Astrocyte of the spinal cord (primary cell): ENCODE results near the gene TPK1.

Experiments
- DNase-seq: peaks from one replicate; pipeline ENCODE4 v3.0.0; 2011; ENCODE audit warnings: low read depth, low spot score
- H3K4me3 ChIP-seq: 2 replicates; pipeline ENCODE4 v1.5.1; 2011; ENCODE audit warnings: low read depth, mild to moderate bottlenecking, low read length, moderate library complexity
- in situ Hi-C: cut with HindIII; loops from 2 replicates; pipeline ENCODE4 v1.10.0; 2017; ENCODE audit warnings: low sequenced_read_pairs
- TF ChIP-seq, protein P1 (sequence below): IDR thresholded peaks from 2 replicates; pipeline ENCODE4 v1.5.1; 2012; ENCODE audit warnings: low read depth, mild to moderate bottlenecking, low read length, inconsistent platforms

Gene TPK1

DNA sequence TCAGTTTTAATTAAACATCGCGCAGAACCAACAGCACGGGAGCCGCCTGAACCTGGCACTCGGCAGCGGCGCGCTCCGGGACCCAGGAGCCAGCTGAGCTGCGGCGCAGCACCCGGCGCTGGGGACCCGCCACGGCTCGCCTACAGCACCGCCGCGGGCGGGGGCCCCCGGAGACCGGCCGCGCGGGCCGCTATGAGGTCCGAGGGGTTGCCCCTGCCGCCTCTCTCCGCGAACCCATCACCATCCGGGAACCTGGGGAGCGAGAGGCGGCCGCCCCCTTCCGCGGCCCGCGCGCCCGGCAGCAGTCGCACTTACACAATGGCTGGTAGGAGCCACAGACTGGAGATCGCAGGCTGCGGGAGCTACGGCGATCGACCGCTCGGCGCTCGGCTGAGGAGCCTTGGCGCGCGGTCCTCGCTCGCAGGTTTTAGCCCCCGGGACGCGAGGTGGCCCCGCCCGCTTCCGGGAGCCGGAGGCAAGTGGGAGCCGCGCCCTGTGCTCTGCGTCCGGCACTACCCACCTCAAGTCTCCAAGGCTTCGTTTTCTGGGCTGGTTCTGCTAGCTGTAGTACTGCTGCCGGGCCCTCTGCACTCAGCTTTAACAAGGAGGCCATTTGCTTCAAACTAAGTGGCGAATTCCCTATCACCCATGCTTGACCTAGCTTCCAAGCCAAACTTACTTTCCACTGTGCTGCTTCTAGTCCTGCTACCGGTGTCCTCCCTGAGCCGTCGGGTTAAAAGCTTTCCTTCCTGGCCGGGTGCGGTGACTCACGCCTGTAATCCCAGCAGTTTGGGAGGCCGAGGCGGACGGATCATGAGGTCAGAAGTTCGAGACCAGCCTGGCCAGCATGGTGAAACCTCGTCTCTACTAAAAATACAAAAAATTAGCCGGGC, at the start of gene TPK1:
Gene TPK1, minus strand, starts transcription at position 402 of the 893 bp plus-strand sequence. CDS start 451 bp downstream, outside the sequence.
- H3K4me3 ChIP-seq: peak within 1 kb of the TSS; percentile 57
- in situ Hi-C loops: no loop called here
- TF ChIP-seq, protein P1, sequence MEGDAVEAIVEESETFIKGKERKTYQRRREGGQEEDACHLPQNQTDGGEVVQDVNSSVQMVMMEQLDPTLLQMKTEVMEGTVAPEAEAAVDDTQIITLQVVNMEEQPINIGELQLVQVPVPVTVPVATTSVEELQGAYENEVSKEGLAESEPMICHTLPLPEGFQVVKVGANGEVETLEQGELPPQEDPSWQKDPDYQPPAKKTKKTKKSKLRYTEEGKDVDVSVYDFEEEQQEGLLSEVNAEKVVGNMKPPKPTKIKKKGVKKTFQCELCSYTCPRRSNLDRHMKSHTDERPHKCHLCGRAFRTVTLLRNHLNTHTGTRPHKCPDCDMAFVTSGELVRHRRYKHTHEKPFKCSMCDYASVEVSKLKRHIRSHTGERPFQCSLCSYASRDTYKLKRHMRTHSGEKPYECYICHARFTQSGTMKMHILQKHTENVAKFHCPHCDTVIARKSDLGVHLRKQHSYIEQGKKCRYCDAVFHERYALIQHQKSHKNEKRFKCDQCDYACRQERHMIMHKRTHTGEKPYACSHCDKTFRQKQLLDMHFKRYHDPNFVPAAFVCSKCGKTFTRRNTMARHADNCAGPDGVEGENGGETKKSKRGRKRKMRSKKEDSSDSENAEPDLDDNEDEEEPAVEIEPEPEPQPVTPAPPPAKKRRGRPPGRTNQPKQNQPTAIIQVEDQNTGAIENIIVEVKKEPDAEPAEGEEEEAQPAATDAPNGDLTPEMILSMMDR: no peak
- DNase-seq: peak; percentile 95

- no peak overlapping the region for H3K4me3 ChIP-seq
- in situ Hi-C loops: no loop called here
- TF ChIP-seq, protein P1: no peak
- DNase-seq: no peak
Observed at GRCh38 chr7:144885478-144885877, 49.6 kb upstream of the TPK1 start.

- DNase-seq: no peak
- in situ Hi-C loops: no loop called here
- TF ChIP-seq, protein P1: no peak
- H3K4me3 ChIP-seq: no peak overlapping the region
Observed at GRCh38 chr7:144884896-144885295, 49.0 kb upstream of the TPK1 start.

DNA sequence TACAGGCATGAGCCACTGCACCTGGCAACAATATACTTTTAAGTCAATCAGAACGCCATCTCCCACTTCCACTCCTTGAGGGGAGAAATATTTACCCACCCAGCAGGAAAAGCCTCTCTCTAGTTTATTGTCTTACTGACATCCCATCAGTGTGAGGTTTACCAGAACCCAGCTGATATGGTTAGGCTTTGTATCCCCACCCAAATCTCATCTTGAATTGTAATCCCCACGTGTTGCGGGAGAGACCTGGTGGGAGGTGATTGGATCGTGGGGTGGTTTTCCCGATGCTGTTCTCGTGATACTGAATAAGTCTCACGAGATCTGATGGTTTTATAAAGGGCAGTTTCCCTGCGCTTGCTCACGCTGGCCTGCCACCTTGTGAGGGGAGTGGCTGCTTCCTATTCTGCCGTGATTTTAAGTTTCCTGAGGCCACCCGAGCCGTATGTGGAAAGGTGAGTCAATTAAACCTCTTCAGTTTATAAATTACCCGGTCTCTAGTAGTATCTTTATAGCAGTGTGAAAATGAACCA, 37.5 kb upstream of the TPK1 start:
- in situ Hi-C loops: no loop called here

GRCh38 chr7:144869082-144869481, 33.2 kb upstream of the TPK1 start:
- in situ Hi-C loops: no loop called here
- DNase-seq: no peak
- TF ChIP-seq, protein P1: no peak
- H3K4me3 ChIP-seq: no peak overlapping the region

More for the DNA sequence above, 37.5 kb upstream of the TPK1 start:
- no peak overlapping the region for H3K4me3 ChIP-seq
- DNase-seq: no peak
- TF ChIP-seq, protein P1: no peak

- in situ Hi-C loops: no loop called here
- TF ChIP-seq, protein P1: no peak
- H3K4me3 ChIP-seq: no peak overlapping the region
- DNase-seq: no peak
Observed at GRCh38 chr7:144866189-144866588, 30.3 kb upstream of the TPK1 start.
